NT2/D1 (cell line): ENCODE results near the gene MPIG6B.

Experiments
- YY1 ChIP-seq: IDR thresholded peaks from 2 replicates; pipeline ENCODE4 v1.6.1; 2011; ENCODE audit not compliant: insufficient read length, insufficient read depth
- ZNF274 ChIP-seq: IDR thresholded peaks from 2 replicates; pipeline ENCODE4 v1.6.1; 2011; ENCODE audit warnings: mild to moderate bottlenecking, low read depth, low read length

DNA sequence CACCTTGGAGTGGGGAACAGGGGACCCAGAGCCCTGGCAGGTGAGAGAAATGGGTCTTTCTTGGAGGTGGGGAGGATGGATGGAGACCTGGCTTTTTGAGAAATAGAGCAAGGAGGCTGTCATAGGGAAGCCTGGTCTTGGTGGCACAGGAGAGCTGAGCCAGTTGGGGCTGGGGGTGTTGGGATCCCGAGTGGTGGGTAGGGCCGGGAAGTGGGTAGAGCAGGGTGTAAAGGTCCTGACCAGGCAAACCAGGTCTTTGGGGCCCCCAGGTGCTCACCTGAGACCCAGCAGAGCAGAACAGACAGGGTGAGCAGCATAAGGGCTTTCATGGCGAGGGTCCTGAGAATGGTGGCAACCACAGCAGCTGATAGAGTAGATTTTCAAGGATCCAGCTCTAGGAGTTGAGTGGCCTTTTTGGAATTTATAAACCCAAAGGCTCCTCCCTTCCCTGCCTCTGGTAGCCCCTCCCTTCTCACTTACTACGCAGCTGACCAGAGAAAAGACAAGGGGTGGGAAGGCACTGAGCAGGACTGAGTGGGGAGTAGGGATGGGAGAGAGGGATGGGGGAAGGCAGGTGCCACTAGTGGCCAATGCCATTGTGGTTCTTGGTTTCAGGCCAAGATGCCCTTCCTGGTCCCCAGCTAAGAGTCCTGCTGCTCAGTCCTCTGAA, 1.7 kb upstream of the MPIG6B start, which contains the start of gene LY6G6C:
- no peak for TF ChIP-seq ZNF274
- no peak for TF ChIP-seq YY1
